ENCODE results near the gene CPLANE2.

GRCh38 chr1:16217061-16217785 is 19.8 kb downstream of the CPLANE2 start:
- TF ChIP-seq, protein P1, sequence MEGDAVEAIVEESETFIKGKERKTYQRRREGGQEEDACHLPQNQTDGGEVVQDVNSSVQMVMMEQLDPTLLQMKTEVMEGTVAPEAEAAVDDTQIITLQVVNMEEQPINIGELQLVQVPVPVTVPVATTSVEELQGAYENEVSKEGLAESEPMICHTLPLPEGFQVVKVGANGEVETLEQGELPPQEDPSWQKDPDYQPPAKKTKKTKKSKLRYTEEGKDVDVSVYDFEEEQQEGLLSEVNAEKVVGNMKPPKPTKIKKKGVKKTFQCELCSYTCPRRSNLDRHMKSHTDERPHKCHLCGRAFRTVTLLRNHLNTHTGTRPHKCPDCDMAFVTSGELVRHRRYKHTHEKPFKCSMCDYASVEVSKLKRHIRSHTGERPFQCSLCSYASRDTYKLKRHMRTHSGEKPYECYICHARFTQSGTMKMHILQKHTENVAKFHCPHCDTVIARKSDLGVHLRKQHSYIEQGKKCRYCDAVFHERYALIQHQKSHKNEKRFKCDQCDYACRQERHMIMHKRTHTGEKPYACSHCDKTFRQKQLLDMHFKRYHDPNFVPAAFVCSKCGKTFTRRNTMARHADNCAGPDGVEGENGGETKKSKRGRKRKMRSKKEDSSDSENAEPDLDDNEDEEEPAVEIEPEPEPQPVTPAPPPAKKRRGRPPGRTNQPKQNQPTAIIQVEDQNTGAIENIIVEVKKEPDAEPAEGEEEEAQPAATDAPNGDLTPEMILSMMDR (IDR thresholded peaks at IDR 0.05; ENCODE audit: insufficient read depth, low read depth, low read length) = no peak
- TF ChIP-seq EZH2 (IDR thresholded peaks at IDR 0.05; ENCODE audit: insufficient read depth, low read length) = no peak
